NCI-H2029 treated with DMSO at 0.1 percent for 48 hours (cell line): ENCODE data around the gene DNMT1.
A peak's percentile ranks its signal among the peaks of the same experiment; 100 is the strongest.
"Not testable (repeated sequence)": the region's sequence is repeated elsewhere in the genome, so short reads cannot be mapped to it uniquely, and the experiment has no call there.

Experiments
- DNase-seq: peaks from one replicate; lab custom pipeline; 2025; lab: John Stamatoyannopoulos, UW

Gene DNMT1

GRCh38 chr19:10222201-10222890 is 27.6 kb upstream of the DNMT1 start:
- no peak for DNase-seq

DNA sequence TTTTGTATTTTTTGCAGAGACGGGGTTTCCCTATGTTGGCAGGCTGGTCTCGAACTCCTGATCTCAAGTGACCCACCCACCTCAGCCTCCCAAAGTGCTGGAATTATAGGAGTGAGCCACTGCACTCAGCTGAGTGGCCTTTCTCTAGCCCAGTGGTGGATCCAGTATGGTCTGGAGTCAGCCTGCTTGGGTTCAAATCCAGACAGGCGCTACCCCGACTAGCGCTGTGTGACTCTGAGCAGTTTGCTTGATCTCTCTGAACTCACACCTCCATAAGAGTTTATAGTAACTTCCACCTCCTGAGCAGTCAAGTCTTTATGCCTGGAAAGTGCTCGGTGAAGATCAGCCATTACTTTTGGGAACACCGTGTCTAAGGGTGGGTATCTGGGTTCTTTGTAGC is 25.9 kb upstream of the DNMT1 start:
- DNase-seq: no peak

DNA sequence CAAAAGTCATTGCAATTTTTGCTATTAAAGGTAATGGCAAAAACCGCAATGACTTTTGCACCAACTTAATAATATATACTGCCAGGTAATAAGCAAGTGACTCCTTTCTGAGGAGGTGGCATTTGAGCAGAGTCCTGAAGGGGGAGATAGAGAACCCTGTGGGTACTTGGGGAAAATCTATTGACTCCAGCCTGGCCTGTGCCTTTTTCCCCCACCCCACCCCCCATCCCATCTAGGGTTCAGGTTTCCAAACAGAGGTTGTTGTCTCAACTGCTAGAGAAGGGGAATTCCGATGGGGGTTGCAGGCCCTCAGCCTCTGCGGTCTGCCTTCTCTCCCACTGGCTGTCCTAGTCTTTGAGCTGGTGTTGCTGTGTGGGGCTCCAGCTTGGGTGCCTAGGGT is 24.9 kb upstream of the DNMT1 start:
- peak; percentile 43 for DNase-seq

GRCh38 chr19:10217085-10217484 is 22.3 kb upstream of the DNMT1 start:
- DNase-seq: no peak

DNA sequence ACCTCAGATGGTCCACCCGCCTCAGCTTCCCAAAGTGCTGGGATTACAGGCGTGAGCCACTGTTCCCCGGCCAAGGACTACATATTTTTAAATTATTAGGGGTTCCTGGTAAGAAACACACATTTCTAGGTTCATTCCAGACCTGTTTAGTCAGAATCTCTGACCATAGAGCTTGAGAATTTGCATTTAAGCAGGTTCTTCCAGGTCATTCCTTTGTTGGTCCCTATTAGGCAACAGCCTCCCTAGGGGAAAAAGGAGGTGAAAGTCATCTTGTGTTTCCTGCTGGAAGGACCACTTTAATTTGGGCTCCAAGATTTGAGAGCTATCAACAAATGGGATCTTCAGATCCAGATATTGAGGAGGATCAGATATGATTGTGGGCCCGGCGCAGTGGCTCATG is 20.0 kb upstream of the DNMT1 start:
- no peak for DNase-seq

DNA sequence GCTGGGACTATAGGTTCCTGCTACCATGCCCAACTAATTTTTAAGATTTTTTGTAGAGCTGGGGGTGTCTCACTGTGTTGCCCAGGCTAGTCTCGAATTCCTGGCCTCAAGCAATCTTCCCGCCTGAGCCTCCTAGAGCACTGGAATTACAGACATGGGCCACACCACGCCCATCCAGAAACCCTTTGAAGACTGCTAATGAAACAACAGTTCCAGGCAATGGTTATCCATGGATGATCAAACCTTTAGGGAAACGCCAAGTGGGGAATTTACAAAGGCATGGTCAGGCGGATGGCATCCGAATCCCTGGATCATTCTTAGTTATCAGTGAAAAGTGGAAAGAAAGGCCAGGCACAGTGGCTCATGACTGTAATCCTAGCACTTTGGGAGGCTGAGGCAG is 16.9 kb upstream of the DNMT1 start:
- DNase-seq: no peak

- no peak for DNase-seq
These were observed 16.3 kb upstream of the DNMT1 start for GRCh38 chr19:10211061-10211460.

DNA sequence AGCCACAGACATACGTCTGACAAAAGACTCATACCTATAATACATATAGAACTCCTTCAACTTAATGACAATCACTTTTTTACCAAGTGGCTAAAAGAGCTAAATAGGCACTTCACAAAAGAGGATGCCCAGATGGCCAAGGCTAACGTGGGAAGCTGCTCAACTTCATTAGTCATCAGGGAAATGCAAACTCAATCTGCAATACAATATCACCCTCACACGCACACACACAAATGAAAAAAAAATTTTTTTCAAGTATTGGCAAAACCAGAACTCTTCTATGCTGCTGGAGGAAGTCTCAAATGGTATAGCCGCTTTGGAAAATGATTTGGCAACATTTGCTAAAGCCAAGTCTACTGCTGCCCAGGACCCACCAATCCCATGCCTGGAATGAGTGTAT is 14.6 kb upstream of the DNMT1 start:
- no peak for DNase-seq

GRCh38 chr19:10207026-10207425 is 12.3 kb upstream of the DNMT1 start:
- DNase-seq: no peak

GRCh38 chr19:10206226-10206885 is 11.6 kb upstream of the DNMT1 start:
- no peak for DNase-seq

DNA sequence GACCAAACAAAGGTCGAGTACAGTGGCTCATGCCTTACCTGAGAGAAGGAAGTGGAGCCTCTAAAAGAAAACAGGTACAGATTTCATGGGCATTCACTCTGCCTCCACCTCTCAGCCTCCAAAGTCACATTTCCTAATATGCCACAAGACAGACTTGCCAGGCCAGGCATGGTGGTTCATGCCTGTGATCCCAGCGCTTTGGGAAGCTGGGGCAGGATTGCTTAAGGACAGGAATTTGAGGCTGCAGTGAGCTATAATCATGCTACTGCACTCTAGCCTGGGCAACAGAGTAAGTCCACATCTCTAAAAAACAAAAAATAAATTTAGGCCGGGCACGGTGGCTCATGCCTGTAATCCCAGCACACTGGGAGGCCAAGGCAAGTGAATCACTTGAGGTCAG is 10.9 kb upstream of the DNMT1 start:
- DNase-seq: no peak

- DNase-seq: no peak
These were observed 8.9 kb upstream of the DNMT1 start for GRCh38 chr19:10203686-10204085.

GRCh38 chr19:10201176-10201575 is 6.4 kb upstream of the DNMT1 start:
- no peak for DNase-seq

GRCh38 chr19:10200101-10200500 is 5.3 kb upstream of the DNMT1 start:
- not testable (repeated sequence) for DNase-seq

DNA sequence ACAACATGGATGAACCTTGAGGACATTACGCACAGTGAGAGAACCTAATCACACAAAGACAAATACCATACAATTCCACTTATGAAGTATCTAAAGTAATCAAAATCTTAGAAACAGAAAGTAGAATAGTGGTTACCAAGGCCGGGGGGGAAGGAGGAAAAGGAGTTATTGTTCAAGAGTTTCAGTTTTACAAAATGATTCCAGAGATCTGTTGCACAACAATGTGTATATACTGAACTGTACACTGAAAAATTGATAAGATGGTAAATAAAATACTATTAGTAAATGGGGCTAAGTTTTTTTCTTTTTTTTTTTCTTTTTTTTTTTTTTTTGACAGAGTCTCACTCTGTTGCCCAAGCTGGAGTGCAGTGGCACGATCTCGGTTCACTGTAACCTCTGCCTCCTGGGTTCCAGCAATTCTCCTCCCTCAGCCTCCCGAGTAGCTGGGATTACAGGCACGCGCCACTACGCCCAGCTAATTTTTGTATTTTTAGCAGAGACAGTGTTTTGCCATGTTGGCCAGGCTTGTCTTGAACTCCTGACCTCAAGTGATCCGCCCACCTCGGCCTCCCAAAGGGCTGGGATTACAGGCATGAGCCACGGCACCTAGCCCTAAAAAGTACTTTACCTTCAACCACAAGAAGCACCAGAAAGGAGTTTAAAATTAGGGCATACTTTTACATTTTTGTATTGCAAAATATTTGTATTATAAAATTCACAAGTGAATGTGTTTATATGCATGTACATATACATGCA is 4.3 kb upstream of the DNMT1 start:
- not testable (repeated sequence) for DNase-seq

GRCh38 chr19:10195199-10195519 is 406 bp upstream of the DNMT1 start:
- no peak for DNase-seq

GRCh38 chr19:10193790-10194499 is 808 bp downstream of the DNMT1 start:
- DNase-seq: no peak

DNA sequence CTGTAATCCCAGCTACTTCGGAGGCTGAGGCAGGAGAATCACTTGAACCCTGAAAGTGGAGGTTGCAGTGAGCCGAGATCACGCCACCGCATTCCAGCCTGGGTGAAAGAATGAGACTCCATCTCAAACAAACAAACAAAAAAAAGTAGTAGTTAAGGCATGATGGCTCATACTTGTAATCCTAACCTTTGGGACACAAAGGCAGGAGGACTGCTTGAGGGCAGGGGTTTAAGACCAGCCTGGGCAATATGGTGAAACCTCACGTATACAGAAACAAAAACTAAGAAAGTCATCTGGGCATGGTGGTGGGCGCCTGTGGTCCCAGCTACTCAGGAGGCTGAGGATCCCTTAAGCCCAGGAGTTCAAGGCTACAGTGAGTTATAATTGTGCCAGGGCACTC is 1.8 kb downstream of the DNMT1 start:
- no peak for DNase-seq

GRCh38 chr19:10191347-10191746 is 3.4 kb downstream of the DNMT1 start:
- peak; percentile 70 for DNase-seq

DNA sequence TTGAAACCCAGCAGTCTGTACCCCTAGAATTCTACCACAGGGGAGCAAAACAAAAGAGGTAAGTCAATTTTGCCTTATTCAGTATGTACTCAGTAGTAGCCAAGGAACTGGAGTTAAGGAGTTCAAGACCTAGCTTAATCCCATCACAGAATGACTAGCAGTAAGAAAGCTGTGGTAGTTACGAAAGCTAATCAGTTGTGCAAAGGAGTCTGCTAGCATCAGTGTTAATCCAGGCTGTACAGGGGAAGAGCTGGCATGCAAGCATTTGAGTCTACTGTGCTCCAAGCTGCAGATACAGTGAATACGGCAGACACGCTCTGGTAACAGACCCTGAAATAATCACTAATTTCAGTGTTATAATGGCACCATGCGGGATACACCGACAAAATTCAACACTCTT is 4.7 kb downstream of the DNMT1 start:
- no peak for DNase-seq

GRCh38 chr19:10189616-10190015 is 5.1 kb downstream of the DNMT1 start:
- no peak for DNase-seq

DNA sequence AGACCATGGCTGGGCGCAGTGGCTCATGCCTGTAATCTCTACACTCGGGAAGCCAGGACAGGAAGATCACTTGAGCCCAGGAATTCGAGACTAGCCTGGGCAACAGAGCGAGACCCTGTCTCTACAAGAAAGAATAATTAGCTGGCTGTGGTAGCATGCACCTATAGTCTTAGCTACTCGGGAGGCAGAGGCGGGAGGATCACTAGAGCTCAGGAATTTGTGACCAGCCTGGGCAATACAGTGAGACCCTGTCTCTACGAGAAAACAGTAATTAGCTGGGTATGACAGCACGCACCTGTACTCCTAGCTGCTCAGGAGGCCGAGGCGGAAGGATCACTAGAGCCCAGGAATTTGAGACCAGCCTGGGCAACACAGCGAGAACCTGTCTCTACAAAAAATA is 7.4 kb downstream of the DNMT1 start:
- DNase-seq: no peak

DNA sequence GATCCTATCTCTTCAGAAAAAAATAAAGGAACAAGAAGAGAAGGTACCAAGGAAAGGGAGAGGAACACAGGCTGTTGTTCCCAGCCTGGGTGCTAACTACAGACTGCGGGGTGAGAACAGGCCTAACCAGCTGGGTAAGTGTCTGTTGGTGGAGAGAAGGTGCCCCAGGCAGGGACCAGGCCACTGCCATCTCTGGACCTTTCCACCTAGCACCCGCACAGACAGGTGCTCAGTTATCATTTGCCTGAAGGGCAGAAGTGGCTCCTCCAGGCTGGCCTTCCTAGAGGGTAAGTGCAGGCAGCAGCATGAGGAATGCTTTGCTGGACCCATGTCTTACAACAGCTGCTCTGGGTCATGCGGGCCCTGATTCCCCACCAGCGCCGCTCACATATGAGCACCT is 10.1 kb downstream of the DNMT1 start:
- DNase-seq: no peak
